Activated CD4-positive, alpha-beta T cell treated with anti-CD3 and anti-CD28 coated beads for 36 hours (primary cell): ENCODE measurements around the gene KTN1. TPM values are rescaled to one million over a fixed set of nuclear protein-coding genes. Genes with fewer than 3 reads are reported as not detected.

Experiments used
- ATAC-seq: fragments of 200-7000 bp; cut with Tn5 transposase; one replicate; pipeline ENCODE4 v1.10.0; 2021; ENCODE audit warnings: mild to moderate bottlenecking, moderate library complexity
- CTCF ChIA-PET: fragments of 350-600 bp; sonication (Branson Sonifier 250); formaldehyde crosslinking; loops from one replicate; lab custom pipeline; 2021; ENCODE audit warnings: antibody characterized with exemption; lab: Charles Lee
- POLR2A ChIA-PET: fragments of 350-600 bp; sonication (Branson Sonifier 250); formaldehyde crosslinking; loops from one replicate; lab custom pipeline; 2021; ENCODE audit warnings: antibody characterized with exemption, inconsistent platforms; lab: Charles Lee
- DNase-seq: peaks from one replicate; pipeline ENCODE4 v3.0.0-alpha.2; 2020
- H3K27ac Mint-ChIP-seq: one replicate; pipeline ENCODE4 v1.8.0; 2021; ENCODE audit warnings: mixed read lengths
- H3K27me3 Mint-ChIP-seq: one replicate; pipeline ENCODE4 v1.8.0; 2021; ENCODE audit warnings: mixed read lengths
- H3K36me3 Mint-ChIP-seq: one replicate; pipeline ENCODE4 v1.8.0; 2021; ENCODE audit warnings: low read depth, mixed read lengths
- H3K4me1 Mint-ChIP-seq: one replicate; pipeline ENCODE4 v1.8.0; 2021; ENCODE audit warnings: mixed read lengths
- H3K4me3 Mint-ChIP-seq: one replicate; pipeline ENCODE4 v1.8.0; 2021; ENCODE audit warnings: mild to moderate bottlenecking, moderate library complexity, mixed read lengths
- H3K9me3 Mint-ChIP-seq: one replicate; pipeline ENCODE4 v1.8.0; 2021; ENCODE audit warnings: low read depth, mixed read lengths
- intact Hi-C, 2 experiments: fragments of 100-400 bp; cut with DNase I in 1 of 2; cut with micrococcal nuclease in 1 of 2; formaldehyde crosslinking; loops; one replicate each; pipeline versions ENCODE4 v1.14.2 to v1.15.1; 2022 to 2024; cut with DNase I, micrococcal nuclease
- total RNA-seq, 2 experiments: library from RNA; stranded (reverse); gene quantifications; one replicate each; pipeline ENCODE4 v1.2.3, GENCODE V29; 2021

KTN1 gene
- total RNA-seq, 2 experiments from 2014 or later = 117 to 138 TPM

GRCh38 chr14:55580470-55581341, 699 bp downstream of the KTN1 start:
- intact Hi-C loops = loop anchor here (1.0 to 10.0 kb wide), 13 partner anchors 132 to 1810 kb away; partner anchors contain the start of genes FBXO34 (in 2 of the 2), TMEM260 (in 2 of the 2), AP5M1 (in 1 of the 2) and ATG14 (in 1 of the 2)
- Mint-ChIP-seq H3K9me3 (no peaks in the 10 kb centered on the region), H3K27ac (peak overlapping the region; percentile 83), H3K4me3 (peak overlapping the region; percentile 82), H3K27me3 (no peaks in the 10 kb centered on the region), H3K4me1 (peaks cover 49% of the 10 kb centered on the region), H3K36me3 (peaks cover 3% of the 10 kb centered on the region)
- POLR2A ChIA-PET = interaction anchor here (0.6 to 0.8 kb wide), 3 partner anchors 10 to 145 kb away, joined by 3 to 5 read pairs (median 3); no protein-coding TSS in a partner anchor
- DNase-seq = peak; percentile 69
- ATAC-seq = peak; percentile 43
- CTCF ChIA-PET = interaction anchor here (0.6 to 1.7 kb wide), 6 partner anchors 20 to 310 kb away, joined by 3 to 5 read pairs (median 4); no protein-coding TSS in a partner anchor

- ChIA-PET POLR2A (interaction anchor here (0.6 to 0.8 kb wide), 3 partner anchors 9 to 146 kb away, joined by 3 to 5 read pairs (median 3); no protein-coding TSS in a partner anchor), CTCF (interaction anchor here (0.6 to 1.7 kb wide), 8 partner anchors 20 to 390 kb away, joined by 3 to 5 read pairs (median 4); partner anchors contain the start of gene DLGAP5)
- ATAC-seq = peak; percentile 8
- Mint-ChIP-seq H3K9me3 (no peaks in the 10 kb centered on the region), H3K4me3 (peak overlapping the region; percentile 82), H3K36me3 (peaks cover 3% of the 10 kb centered on the region), H3K27ac (peak overlapping the region; percentile 83), H3K27me3 (no peaks in the 10 kb centered on the region), H3K4me1 (peaks cover 56% of the 10 kb centered on the region)
- DNase-seq = no peak
- intact Hi-C loops = loop anchor here (2.0 to 10.0 kb wide), 9 partner anchors 134 to 1809 kb away; partner anchors contain the start of genes FBXO34 (in 2 of the 2), TMEM260 (in 2 of the 2), AP5M1 (in 1 of the 2) and EXOC5 (in 1 of the 2)
These were observed 1.4 kb downstream of the KTN1 start for GRCh38 chr14:55581342-55581771.

GRCh38 chr14:55582746-55583145, 2.7 kb downstream of the KTN1 start:
- H3K9me3 Mint-ChIP-seq = no peaks in the 10 kb centered on the region
- ChIA-PET POLR2A (no interaction called here), CTCF (no interaction called here)
- DNase-seq (no peak), ATAC-seq (no peak)
- H3K4me1 Mint-ChIP-seq = peaks cover 60% of the 10 kb centered on the region
- no peaks in the 10 kb centered on the region for H3K27me3 Mint-ChIP-seq
- H3K4me3 Mint-ChIP-seq = peak overlapping the region; percentile 20
- no peaks in the 10 kb centered on the region for H3K36me3 Mint-ChIP-seq
- no peak overlapping the region for H3K27ac Mint-ChIP-seq
- intact Hi-C loops = loop anchor here (5.0 to 10.0 kb wide), 4 partner anchors 135 to 995 kb away; partner anchors contain the start of genes TMEM260 (in 2 of the 2) and FBXO34 (in 1 of the 2)

GRCh38 chr14:55583942-55584468, 4.0 kb downstream of the KTN1 start:
- POLR2A ChIA-PET = no interaction called here
- no peak for ATAC-seq

GRCh38 chr14:55585854-55586253, 5.8 kb downstream of the KTN1 start:
- Mint-ChIP-seq H3K4me1 (peaks cover 61% of the 10 kb centered on the region), H3K4me3 (no peak overlapping the region), H3K27ac (no peak overlapping the region), H3K27me3 (no peaks in the 10 kb centered on the region), H3K9me3 (no peaks in the 10 kb centered on the region), H3K36me3 (no peaks in the 10 kb centered on the region)
- ATAC-seq (no peak), DNase-seq (no peak)
- intact Hi-C loops = loop anchor here in 1 of 2 experiments (10.0 kb wide), 1 partner anchor 539 kb away; no protein-coding TSS in a partner anchor
- ChIA-PET POLR2A (no interaction called here), CTCF (interaction anchor here (1.6 to 1.7 kb wide), 2 partner anchors 8 to 10 kb away, joined by 4 to 6 read pairs; no protein-coding TSS in a partner anchor)

More at GRCh38 chr14:55583942-55584468, 4.0 kb downstream of the KTN1 start:
- intact Hi-C loops = loop anchor here (5.0 to 10.0 kb wide), 4 partner anchors 137 to 993 kb away; partner anchors contain the start of genes TMEM260 (in 2 of the 2) and FBXO34 (in 1 of the 2)
- DNase-seq = no peak
- CTCF ChIA-PET = interaction anchor here (0.8 kb wide), 1 partner anchor 17 kb away, joined by 3 read pairs; no protein-coding TSS in a partner anchor
- Mint-ChIP-seq H3K9me3 (no peaks in the 10 kb centered on the region), H3K4me1 (peaks cover 57% of the 10 kb centered on the region), H3K27me3 (no peaks in the 10 kb centered on the region), H3K27ac (no peak overlapping the region), H3K4me3 (no peak overlapping the region), H3K36me3 (no peaks in the 10 kb centered on the region)

- ChIA-PET CTCF (interaction anchor here (0.6 to 1.7 kb wide), 4 partner anchors 9 to 139 kb away, joined by 3 to 6 read pairs (median 4); no protein-coding TSS in a partner anchor), POLR2A (no interaction called here)
- ATAC-seq (no peak), DNase-seq (no peak)
- no peak overlapping the region for H3K27ac Mint-ChIP-seq
- no peak overlapping the region for H3K4me3 Mint-ChIP-seq
- no peaks in the 10 kb centered on the region for H3K9me3 Mint-ChIP-seq
- H3K27me3 Mint-ChIP-seq = no peaks in the 10 kb centered on the region
- no peaks in the 10 kb centered on the region for H3K36me3 Mint-ChIP-seq
- intact Hi-C loops = loop anchor here in 1 of 2 experiments (10.0 kb wide), 1 partner anchor 538 kb away; no protein-coding TSS in a partner anchor
- peaks cover 57% of the 10 kb centered on the region for H3K4me1 Mint-ChIP-seq
These were observed 6.4 kb downstream of the KTN1 start for GRCh38 chr14:55586411-55586810.

GRCh38 chr14:55587847-55588246, 7.8 kb downstream of the KTN1 start:
- ChIA-PET CTCF (interaction anchor here (0.8 to 1.7 kb wide), 4 partner anchors 12 to 141 kb away, joined by 3 to 6 read pairs (median 3); no protein-coding TSS in a partner anchor), POLR2A (no interaction called here)
- Mint-ChIP-seq H3K27me3 (no peaks in the 10 kb centered on the region), H3K9me3 (no peaks in the 10 kb centered on the region), H3K36me3 (peaks cover 4% of the 10 kb centered on the region), H3K4me1 (peaks cover 56% of the 10 kb centered on the region), H3K4me3 (no peak overlapping the region), H3K27ac (no peak overlapping the region)
- intact Hi-C loops = loop anchor here in 1 of 2 experiments (10.0 kb wide), 1 partner anchor 537 kb away; no protein-coding TSS in a partner anchor
- no peak for DNase-seq
- no peak for ATAC-seq

- no peak for DNase-seq
- ChIA-PET POLR2A (no interaction called here), CTCF (interaction anchor here (0.8 to 1.0 kb wide), 2 partner anchors 17 to 61 kb away, joined by 3 read pairs; no protein-coding TSS in a partner anchor)
- Mint-ChIP-seq H3K27ac (no peak overlapping the region), H3K4me1 (peaks cover 58% of the 10 kb centered on the region), H3K9me3 (no peaks in the 10 kb centered on the region), H3K4me3 (no peak overlapping the region), H3K27me3 (no peaks in the 10 kb centered on the region), H3K36me3 (peaks cover 4% of the 10 kb centered on the region)
- ATAC-seq = peak; percentile 73
- intact Hi-C loops = loop anchor here in 1 of 2 experiments (10.0 kb wide), 1 partner anchor 537 kb away; no protein-coding TSS in a partner anchor
These were observed 8.3 kb downstream of the KTN1 start for GRCh38 chr14:55588259-55588699.

GRCh38 chr14:55589171-55589570, 9.2 kb downstream of the KTN1 start:
- H3K9me3 Mint-ChIP-seq = no peaks in the 10 kb centered on the region
- H3K4me1 Mint-ChIP-seq = peaks cover 64% of the 10 kb centered on the region
- no peaks in the 10 kb centered on the region for H3K27me3 Mint-ChIP-seq
- intact Hi-C loops = loop anchor here in 1 of 2 experiments (10.0 kb wide), 1 partner anchor 536 kb away; no protein-coding TSS in a partner anchor
- no peak overlapping the region for H3K4me3 Mint-ChIP-seq
- no peak overlapping the region for H3K27ac Mint-ChIP-seq
- DNase-seq (no peak), ATAC-seq (no peak)
- peaks cover 4% of the 10 kb centered on the region for H3K36me3 Mint-ChIP-seq
- ChIA-PET POLR2A (no interaction called here), CTCF (interaction anchor here (1.4 kb wide), 1 partner anchor 59 kb away, joined by 3 read pairs; no protein-coding TSS in a partner anchor)

- ChIA-PET CTCF (no interaction called here), POLR2A (no interaction called here)
- Mint-ChIP-seq H3K27me3 (no peaks in the 10 kb centered on the region), H3K4me3 (no peak overlapping the region), H3K4me1 (peaks cover 54% of the 10 kb centered on the region), H3K9me3 (peaks cover 4% of the 10 kb centered on the region), H3K36me3 (peaks cover 17% of the 10 kb centered on the region), H3K27ac (no peak overlapping the region)
- DNase-seq = no peak
- intact Hi-C loops = no loop called here
- ATAC-seq = no peak
These were observed 12.4 kb downstream of the KTN1 start for GRCh38 chr14:55592436-55592835.
